HepG2 (cell line): ENCODE measurements around the gene SBK1. TPM values are rescaled to one million over a fixed set of nuclear protein-coding genes. Genes with fewer than 3 reads are reported as not detected.

ENCODE experiments used
- E2F5 ChIP-seq: sonication (generic); formaldehyde crosslinking; conservative IDR thresholded peaks from 2 replicates; pipeline ENCODE4 v1.4.0; 2020; ENCODE audit warnings: missing genetic modification reagents
- ETV5 ChIP-seq: IDR thresholded peaks from 2 replicates; pipeline ENCODE4 v1.6.1; 2018; ENCODE audit warnings: missing biosample characterization, missing genetic modification reagents, inconsistent platforms, borderline replicate concordance
- FOXP1 ChIP-seq, 2 experiments: fragments of 450-650 bp in 1 of 2; IDR thresholded peaks; 2 replicates each; pipeline ENCODE4 v1.6.1; 2017 to 2018; ENCODE audit warnings: antibody characterized with exemption in 1 of 2
- JARID2 ChIP-seq: sonication (generic); formaldehyde crosslinking; IDR thresholded peaks from 2 replicates; pipeline ENCODE4 v1.8.1; 2023; ENCODE audit warnings: missing genetic modification reagents, inconsistent platforms; ENCODE audit not compliant: insufficient replicate concordance
- KAT8 ChIP-seq: IDR thresholded peaks from 2 replicates; pipeline ENCODE4 v1.6.1; 2016; ENCODE audit warnings: missing genetic modification reagents, missing compliant biosample characterization
- KLF9 ChIP-seq: IDR thresholded peaks from 2 replicates; pipeline ENCODE4 v1.6.1; 2016; ENCODE audit warnings: low read depth
- MIER3 ChIP-seq: IDR thresholded peaks from 2 replicates; pipeline ENCODE4 v1.6.1; 2016; ENCODE audit warnings: missing compliant biosample characterization, borderline replicate concordance
- NKX3-1 ChIP-seq: sonication (generic); formaldehyde crosslinking; IDR thresholded peaks from 2 replicates; pipeline ENCODE4 v1.5.0; 2020; ENCODE audit warnings: missing genetic modification reagents
- PATZ1 ChIP-seq: sonication (generic); formaldehyde crosslinking; IDR thresholded peaks from 2 replicates; pipeline ENCODE4 v1.4.0; 2020; ENCODE audit warnings: missing genetic modification reagents
- PREB ChIP-seq: sonication (generic); formaldehyde crosslinking; IDR thresholded peaks from 2 replicates; pipeline ENCODE4 v1.4.0; 2020; ENCODE audit warnings: missing genetic modification reagents
- RAD21 ChIP-seq: fragments of 450-650 bp; formaldehyde crosslinking; IDR thresholded peaks from 2 replicates; pipeline ENCODE4 v1.5.0; 2020; ENCODE audit warnings: mild to moderate bottlenecking
- RAD51 ChIP-seq: fragments of 450-650 bp; IDR thresholded peaks from 2 replicates; pipeline ENCODE4 v1.6.1; 2016; ENCODE audit warnings: borderline replicate concordance
- YEATS2 ChIP-seq: sonication (generic); formaldehyde crosslinking; IDR thresholded peaks from 2 replicates; pipeline ENCODE4 v1.4.0; 2020; ENCODE audit warnings: missing genetic modification reagents, borderline replicate concordance
- ZBTB26 ChIP-seq: IDR thresholded peaks from 2 replicates; pipeline ENCODE4 v1.6.1; 2016; ENCODE audit warnings: missing compliant biosample characterization, missing genetic modification reagents, borderline replicate concordance
- ZNF720 ChIP-seq: sonication (generic); formaldehyde crosslinking; IDR thresholded peaks from 2 replicates; pipeline ENCODE4 v1.4.0; 2020; ENCODE audit warnings: missing genetic modification reagents
- ZNF775 ChIP-seq: sonication (generic); formaldehyde crosslinking; IDR thresholded peaks from 2 replicates; pipeline ENCODE4 v1.4.0; 2020; ENCODE audit warnings: missing genetic modification reagents, mild to moderate bottlenecking, moderate library complexity, borderline replicate concordance
- polyA plus RNA-seq, 8 experiments: library from polyadenylated mRNA; depleted of rRNA in 3 of 8; stranded (reverse) in 7 of 8; unstranded in 1 of 8; fragments of >200 nt; fragmentation: Illumina TruSeq in 4 of 8; extraction: Trizol in 4 of 8; gene quantifications; 2 replicates each; pipeline versions ENCODE4 v1.2.1 to v1.2.3, GENCODE V29; 2011 to 2016; ENCODE audit warnings: low read depth in 4 of 8, missing spikeins in 1 of 8, mixed read lengths in 1 of 8; ENCODE audit not compliant: insufficient read depth in 1 of 8
- total RNA-seq, 5 experiments: library from RNA; depleted of rRNA; stranded (reverse); fragments of >200 nt; fragmentation: Illumina TruSeq; extraction: Trizol; gene quantifications; 2 replicates each; pipeline ENCODE4 v1.2.3, GENCODE V29; 2016; ENCODE audit warnings: low read depth in 1 of 5
- TF ChIP-seq, protein P1 (sequence below): IDR thresholded peaks from 2 replicates; pipeline ENCODE4 v1.6.1; 2016; ENCODE audit warnings: mild to moderate bottlenecking
- TF ChIP-seq, protein P2 (sequence below): sonication (generic); formaldehyde crosslinking; conservative IDR thresholded peaks from 2 replicates; pipeline ENCODE4 v1.8.0; 2022; ENCODE audit warnings: low read depth, missing genetic modification reagents
- TF ChIP-seq, protein P3 (sequence below): sonication (generic); formaldehyde crosslinking; IDR thresholded peaks from 2 replicates; pipeline ENCODE4 v1.8.0; 2022; ENCODE audit warnings: mild to moderate bottlenecking, missing genetic modification reagents, borderline replicate concordance

SBK1 gene
- total and polyA plus RNA-seq, 2 of the 13 experiments (the other 11 are each of a cell fraction or from before 2014, with no cell fraction given): 0.15 to 0.17 TPM

DNA sequence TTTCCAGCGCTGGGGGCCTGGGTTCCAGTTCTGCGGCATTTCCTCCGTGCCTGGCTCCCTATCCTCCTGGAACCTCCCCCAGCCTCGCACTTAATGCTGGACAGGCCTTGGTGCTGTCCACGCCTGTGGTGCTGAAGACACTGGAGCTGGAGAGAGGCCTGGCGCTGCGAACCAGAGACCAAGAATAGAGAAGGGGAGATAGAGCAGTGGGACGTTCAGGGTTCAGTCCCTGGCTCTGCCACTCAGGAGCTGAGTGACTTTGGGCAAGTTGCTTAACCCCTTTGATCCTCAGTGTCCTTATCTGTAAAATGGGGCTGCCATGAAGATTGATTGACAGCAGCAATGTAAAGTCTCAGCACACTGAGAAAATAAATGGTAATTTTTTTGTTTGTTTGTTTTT, 11.9 kb downstream of the SBK1 start (continued):
- TF ChIP-seq NKX3-1 (peak; percentile 97), E2F5 (CRISPR knock-in tag) (peak; percentile 92), PATZ1 (CRISPR knock-in tag) (peak; percentile 73), ZBTB26 (CRISPR knock-in tag) (peak; percentile 96), YEATS2 (CRISPR knock-in tag) (peak; percentile 88; the same call in 1 of the 2 replicates), RAD21 (CRISPR knock-in tag) (peak; percentile 10; the same call in 1 of the 2 replicates), ZNF720 (peak; percentile 97), FOXP1 (IDR thresholded peaks at IDR 0.05) (no peak), FOXP1 (CRISPR knock-in tag; IDR thresholded peaks at IDR 0.05) (peak; percentile 43; the same call in 1 of the 2 replicates), RAD51 (no peak), ZNF775 (CRISPR knock-in tag) (0 out of 2 replicates have a peak, but pooled peaks have one; percentile 64), MIER3 (CRISPR knock-in tag) (peak; percentile 85; the same call in 1 of the 2 replicates), JARID2 (CRISPR knock-in tag) (peak; percentile 86), ETV5 (CRISPR knock-in tag) (peak; percentile 77), KAT8 (CRISPR knock-in tag) (peak; percentile 81), PREB (CRISPR knock-in tag) (no peak), KLF9 (peak; percentile 91; the same call in 1 of the 2 replicates)
- TF ChIP-seq, protein P1, sequence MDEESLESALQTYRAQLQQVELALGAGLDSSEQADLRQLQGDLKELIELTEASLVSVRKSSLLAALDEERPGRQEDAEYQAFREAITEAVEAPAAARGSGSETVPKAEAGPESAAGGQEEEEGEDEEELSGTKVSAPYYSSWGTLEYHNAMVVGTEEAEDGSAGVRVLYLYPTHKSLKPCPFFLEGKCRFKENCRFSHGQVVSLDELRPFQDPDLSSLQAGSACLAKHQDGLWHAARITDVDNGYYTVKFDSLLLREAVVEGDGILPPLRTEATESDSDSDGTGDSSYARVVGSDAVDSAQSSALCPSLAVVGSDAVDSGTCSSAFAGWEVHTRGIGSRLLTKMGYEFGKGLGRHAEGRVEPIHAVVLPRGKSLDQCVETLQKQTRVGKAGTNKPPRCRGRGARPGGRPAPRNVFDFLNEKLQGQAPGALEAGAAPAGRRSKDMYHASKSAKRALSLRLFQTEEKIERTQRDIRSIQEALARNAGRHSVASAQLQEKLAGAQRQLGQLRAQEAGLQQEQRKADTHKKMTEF (CRISPR knock-in tag): peak; percentile 68; the same call in 1 of the 2 replicates
- TF ChIP-seq, protein P2, sequence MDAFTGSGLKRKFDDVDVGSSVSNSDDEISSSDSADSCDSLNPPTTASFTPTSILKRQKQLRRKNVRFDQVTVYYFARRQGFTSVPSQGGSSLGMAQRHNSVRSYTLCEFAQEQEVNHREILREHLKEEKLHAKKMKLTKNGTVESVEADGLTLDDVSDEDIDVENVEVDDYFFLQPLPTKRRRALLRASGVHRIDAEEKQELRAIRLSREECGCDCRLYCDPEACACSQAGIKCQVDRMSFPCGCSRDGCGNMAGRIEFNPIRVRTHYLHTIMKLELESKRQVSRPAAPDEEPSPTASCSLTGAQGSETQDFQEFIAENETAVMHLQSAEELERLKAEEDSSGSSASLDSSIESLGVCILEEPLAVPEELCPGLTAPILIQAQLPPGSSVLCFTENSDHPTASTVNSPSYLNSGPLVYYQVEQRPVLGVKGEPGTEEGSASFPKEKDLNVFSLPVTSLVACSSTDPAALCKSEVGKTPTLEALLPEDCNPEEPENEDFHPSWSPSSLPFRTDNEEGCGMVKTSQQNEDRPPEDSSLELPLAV (CRISPR knock-in tag): 0 out of 2 replicates have a peak, but pooled peaks have one; percentile 63
- TF ChIP-seq, protein P3, sequence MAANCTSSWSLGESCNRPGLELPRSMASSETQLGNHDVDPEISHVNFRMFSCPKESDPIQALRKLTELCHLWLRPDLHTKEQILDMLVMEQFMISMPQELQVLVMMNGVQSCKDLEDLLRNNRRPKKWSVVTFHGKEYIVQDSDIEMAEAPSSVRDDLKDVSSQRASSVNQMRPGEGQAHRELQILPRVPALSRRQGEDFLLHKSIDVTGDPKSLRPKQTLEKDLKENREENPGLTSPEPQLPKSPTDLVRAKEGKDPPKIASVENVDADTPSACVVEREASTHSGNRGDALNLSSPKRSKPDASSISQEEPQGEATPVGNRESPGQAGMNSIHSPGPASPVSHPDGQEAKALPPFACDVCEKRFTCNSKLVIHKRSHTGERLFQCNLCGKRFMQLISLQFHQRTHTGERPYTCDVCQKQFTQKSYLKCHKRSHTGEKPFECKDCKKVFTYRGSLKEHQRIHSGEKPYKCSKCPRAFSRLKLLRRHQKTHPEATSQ: no peak
